Measurements from ENCODE around the gene ABL1.

GRCh38 chr9:130872912-130873503 lies 38.0 kb downstream of the ABL1 start:
- no peak for TF ChIP-seq CTCF (IDR thresholded peaks at IDR 0.05; ENCODE audit: insufficient read depth, low read length, poor library complexity, severe bottlenecking)
- TF ChIP-seq EZH2phosphoT487 (conservative IDR thresholded peaks at IDR 0.05; ENCODE audit: low read length): no peak

Data from SU-DHL-6 (cell line).